ENCODE data around the gene ECHDC1.
"Not testable (repeated sequence)": the region's sequence is repeated elsewhere in the genome, so short reads cannot be mapped to it uniquely, and the experiment has no call there.

ECHDC1 gene

GRCh38 chr6:127342946-127343808 lies at the start of gene ECHDC1:
Gene ECHDC1 (minus strand): TSS chr6:127343609. CDS start chr6:127331028, 12,581 bp downstream.
- TF ChIP-seq FOXP2 (optimal IDR thresholded peaks at IDR 0.05; ENCODE audit: control extremely low read depth, extremely low read length, insufficient read depth) (no peak), POLR2AphosphoS5 (IDR thresholded peaks at IDR 0.05; ENCODE audit: borderline replicate concordance, low read depth, low read length) (peak; percentile 96), EZH2 (IDR thresholded peaks at IDR 0.05) (no peak)
- peaks cover 26% of the 10 kb centered on the region for H3K36me3 ChIP-seq (ENCODE audit: insufficient read depth, low read length)
- peak; percentile 77 for DNase-seq (ENCODE audit: low read depth, low spot score)

GRCh38 chr6:127392301-127392700 lies 48.9 kb upstream of the ECHDC1 start:
- Histone ChIP-seq H3K27ac (no peak overlapping the region), H3K4me3 (no peak overlapping the region), H3K9ac (ENCODE audit: insufficient read length) (no peak overlapping the region), H3K9me3 (ENCODE audit: low read depth, low read length) (no peaks in the 10 kb centered on the region), H3K36me3 (ENCODE audit: insufficient read depth, low read length) (no peaks in the 10 kb centered on the region)
- DNase-seq (ENCODE audit: low read depth, low spot score), result no peak
- no peak for TF ChIP-seq POLR2AphosphoS5 (IDR thresholded peaks at IDR 0.05; ENCODE audit: borderline replicate concordance, low read depth, low read length)
- no peak for TF ChIP-seq EZH2 (IDR thresholded peaks at IDR 0.05)
- TF ChIP-seq FOXP2 (optimal IDR thresholded peaks at IDR 0.05; ENCODE audit: control extremely low read depth, extremely low read length, insufficient read depth), result no peak

More at GRCh38 chr6:127342946-127343808, at the start of gene ECHDC1:
- H3K9ac ChIP-seq (ENCODE audit: insufficient read length), result peak within 1 kb of the TSS; percentile 99
- peak within 1 kb of the TSS; percentile 95 for H3K27ac ChIP-seq
- H3K4me3 ChIP-seq, result peak within 1 kb of the TSS; percentile 98
- H3K9me3 ChIP-seq (ENCODE audit: low read depth, low read length), result peaks cover 6% of the 10 kb centered on the region; the same call in 1 of the 2 replicates

- TF ChIP-seq EZH2 (IDR thresholded peaks at IDR 0.05) (no peak), POLR2AphosphoS5 (IDR thresholded peaks at IDR 0.05; ENCODE audit: borderline replicate concordance, low read depth, low read length) (no peak), FOXP2 (optimal IDR thresholded peaks at IDR 0.05; ENCODE audit: control extremely low read depth, extremely low read length, insufficient read depth) (no peak)
- DNase-seq (ENCODE audit: low read depth, low spot score), result no peak
- Histone ChIP-seq H3K4me3 (no peak overlapping the region), H3K9me3 (ENCODE audit: low read depth, low read length) (no peaks in the 10 kb centered on the region), H3K36me3 (ENCODE audit: insufficient read depth, low read length) (no peaks in the 10 kb centered on the region), H3K9ac (ENCODE audit: insufficient read length) (no peak overlapping the region), H3K27ac (no peak overlapping the region)
Observed at GRCh38 chr6:127391094-127391953, 47.9 kb upstream of the ECHDC1 start.

- no peak overlapping the region for H3K9ac ChIP-seq (ENCODE audit: insufficient read length)
- no peaks in the 10 kb centered on the region for H3K36me3 ChIP-seq (ENCODE audit: insufficient read depth, low read length)
- TF ChIP-seq FOXP2 (optimal IDR thresholded peaks at IDR 0.05; ENCODE audit: control extremely low read depth, extremely low read length, insufficient read depth) (no peak), EZH2 (IDR thresholded peaks at IDR 0.05) (no peak), POLR2AphosphoS5 (IDR thresholded peaks at IDR 0.05; ENCODE audit: borderline replicate concordance, low read depth, low read length) (no peak)
- no peaks in the 10 kb centered on the region for H3K9me3 ChIP-seq (ENCODE audit: low read depth, low read length)
- H3K27ac ChIP-seq, result no peak overlapping the region
- no peak for DNase-seq (ENCODE audit: low read depth, low spot score)
- H3K4me3 ChIP-seq, result no peak overlapping the region
Observed at GRCh38 chr6:127389706-127390105, 46.3 kb upstream of the ECHDC1 start.

- H3K36me3 ChIP-seq (ENCODE audit: insufficient read depth, low read length), result no peaks in the 10 kb centered on the region
- H3K27ac ChIP-seq, result no peak overlapping the region
- no peak overlapping the region for H3K4me3 ChIP-seq
- H3K9ac ChIP-seq (ENCODE audit: insufficient read length), result no peak overlapping the region
- H3K9me3 ChIP-seq (ENCODE audit: low read depth, low read length), result no peaks in the 10 kb centered on the region
- DNase-seq (ENCODE audit: low read depth, low spot score), result no peak
- TF ChIP-seq POLR2AphosphoS5 (IDR thresholded peaks at IDR 0.05; ENCODE audit: borderline replicate concordance, low read depth, low read length) (no peak), EZH2 (IDR thresholded peaks at IDR 0.05) (no peak), FOXP2 (optimal IDR thresholded peaks at IDR 0.05; ENCODE audit: control extremely low read depth, extremely low read length, insufficient read depth) (no peak)
Observed at GRCh38 chr6:127385668-127386430, 42.4 kb upstream of the ECHDC1 start.

GRCh38 chr6:127384848-127385247 lies 41.4 kb upstream of the ECHDC1 start:
- not testable (repeated sequence) for H3K27ac ChIP-seq; H3K9me3 ChIP-seq (ENCODE audit: low read depth, low read length); H3K9ac ChIP-seq (ENCODE audit: insufficient read length); H3K36me3 ChIP-seq (ENCODE audit: insufficient read depth, low read length); DNase-seq (ENCODE audit: low read depth, low spot score); H3K4me3 ChIP-seq

GRCh38 chr6:127383988-127384387 lies 40.6 kb upstream of the ECHDC1 start:
- no peak for TF ChIP-seq EZH2 (IDR thresholded peaks at IDR 0.05)
- no peak for TF ChIP-seq POLR2AphosphoS5 (IDR thresholded peaks at IDR 0.05; ENCODE audit: borderline replicate concordance, low read depth, low read length)
- no peak for TF ChIP-seq FOXP2 (optimal IDR thresholded peaks at IDR 0.05; ENCODE audit: control extremely low read depth, extremely low read length, insufficient read depth)
- H3K36me3 ChIP-seq (ENCODE audit: insufficient read depth, low read length), result no peaks in the 10 kb centered on the region
- no peaks in the 10 kb centered on the region for H3K9me3 ChIP-seq (ENCODE audit: low read depth, low read length)
- no peak for DNase-seq (ENCODE audit: low read depth, low spot score)
- no peak overlapping the region for H3K27ac ChIP-seq
- H3K4me3 ChIP-seq, result no peak overlapping the region
- no peak overlapping the region for H3K9ac ChIP-seq (ENCODE audit: insufficient read length)

- no peaks in the 10 kb centered on the region for H3K36me3 ChIP-seq (ENCODE audit: insufficient read depth, low read length)
- no peaks in the 10 kb centered on the region for H3K9me3 ChIP-seq (ENCODE audit: low read depth, low read length)
- no peak overlapping the region for H3K9ac ChIP-seq (ENCODE audit: insufficient read length)
- TF ChIP-seq POLR2AphosphoS5 (IDR thresholded peaks at IDR 0.05; ENCODE audit: borderline replicate concordance, low read depth, low read length), result no peak
- no peak for TF ChIP-seq EZH2 (IDR thresholded peaks at IDR 0.05)
- no peak for TF ChIP-seq FOXP2 (optimal IDR thresholded peaks at IDR 0.05; ENCODE audit: control extremely low read depth, extremely low read length, insufficient read depth)
- no peak for DNase-seq (ENCODE audit: low read depth, low spot score)
- H3K27ac ChIP-seq, result no peak overlapping the region
- H3K4me3 ChIP-seq, result no peak overlapping the region
Observed at GRCh38 chr6:127382413-127382812, 39.0 kb upstream of the ECHDC1 start.

Data from SK-N-MC (cell line).